ENCODE measurements around the gene PDSS2. TPM values are rescaled to one million over a fixed set of nuclear protein-coding genes. Genes with fewer than 3 reads are reported as not detected.

PDSS2 gene
- total and polyA plus RNA-seq, 2 of the 8 experiments (the other 6 are each of a cell fraction or from before 2014, with no cell fraction given), result 10.7 to 16.1 TPM

GRCh38 chr6:107292715-107293271, 166.6 kb downstream of the PDSS2 start (continued):
- no peak for TF ChIP-seq CHD7 (IDR thresholded peaks at IDR 0.05; ENCODE audit: insufficient replicate concordance, low read length)
